PFSK-1 (cell line): Measurements from ENCODE around the gene NRSN1.

Experiments used
- FOXP2 ChIP-seq: optimal IDR thresholded peaks from 2 replicates; pipeline ENCODE3; 2011; ENCODE audit warnings: borderline replicate concordance, control low read depth, inconsistent platforms; ENCODE audit not compliant: insufficient read depth; ENCODE audit errors: extremely low read length, extremely low read depth
- POLR2AphosphoS5 ChIP-seq: IDR thresholded peaks from 2 replicates; pipeline ENCODE4 v1.6.1; 2012; ENCODE audit warnings: low read depth, mild to moderate bottlenecking, control low read depth, low read length, moderate library complexity
- SIN3A ChIP-seq: IDR thresholded peaks from 2 replicates; pipeline ENCODE4 v1.6.1; 2012; ENCODE audit warnings: mild to moderate bottlenecking, low read length, moderate library complexity, borderline replicate concordance; ENCODE audit not compliant: insufficient read depth
- TAF1 ChIP-seq: IDR thresholded peaks from 2 replicates; pipeline ENCODE4 v1.6.1; 2012; ENCODE audit warnings: low read length, control low read depth, borderline replicate concordance; ENCODE audit not compliant: insufficient read depth
- TF ChIP-seq, protein P1 (sequence below), 2 experiments: IDR thresholded peaks; 2 replicates each; pipeline versions ENCODE4 v1.6.1 to v1.8.0; 2011 to 2012; ENCODE audit warnings: low read depth in 2 of 2, low read length in 2 of 2, control low read depth in 1 of 2, inconsistent platforms in 1 of 2, mild to moderate bottlenecking in 1 of 2, moderate library complexity in 1 of 2; ENCODE audit not compliant: insufficient read depth in 1 of 2

The NRSN1 gene

DNA sequence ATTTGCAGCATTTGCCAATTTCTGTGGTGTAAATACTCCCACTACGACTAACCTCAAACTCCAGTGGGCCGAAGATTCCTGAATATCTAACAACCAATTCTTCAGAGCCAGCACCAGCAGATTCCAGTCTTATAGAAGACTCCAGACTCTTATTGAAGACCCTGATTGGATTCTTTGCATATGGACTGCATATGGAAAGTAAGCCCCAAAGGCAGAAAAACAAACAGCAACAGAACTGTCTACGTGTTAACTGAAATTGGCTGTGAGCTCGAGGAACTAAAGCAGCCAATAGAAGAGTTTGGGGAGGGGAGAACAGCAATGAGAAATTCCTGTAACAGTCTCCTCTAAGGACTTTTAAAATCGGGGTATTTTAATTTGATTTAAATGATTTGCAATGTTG is 19.7 kb upstream of the NRSN1 start:
- no peak for TF ChIP-seq TAF1
- TF ChIP-seq, protein P1, sequence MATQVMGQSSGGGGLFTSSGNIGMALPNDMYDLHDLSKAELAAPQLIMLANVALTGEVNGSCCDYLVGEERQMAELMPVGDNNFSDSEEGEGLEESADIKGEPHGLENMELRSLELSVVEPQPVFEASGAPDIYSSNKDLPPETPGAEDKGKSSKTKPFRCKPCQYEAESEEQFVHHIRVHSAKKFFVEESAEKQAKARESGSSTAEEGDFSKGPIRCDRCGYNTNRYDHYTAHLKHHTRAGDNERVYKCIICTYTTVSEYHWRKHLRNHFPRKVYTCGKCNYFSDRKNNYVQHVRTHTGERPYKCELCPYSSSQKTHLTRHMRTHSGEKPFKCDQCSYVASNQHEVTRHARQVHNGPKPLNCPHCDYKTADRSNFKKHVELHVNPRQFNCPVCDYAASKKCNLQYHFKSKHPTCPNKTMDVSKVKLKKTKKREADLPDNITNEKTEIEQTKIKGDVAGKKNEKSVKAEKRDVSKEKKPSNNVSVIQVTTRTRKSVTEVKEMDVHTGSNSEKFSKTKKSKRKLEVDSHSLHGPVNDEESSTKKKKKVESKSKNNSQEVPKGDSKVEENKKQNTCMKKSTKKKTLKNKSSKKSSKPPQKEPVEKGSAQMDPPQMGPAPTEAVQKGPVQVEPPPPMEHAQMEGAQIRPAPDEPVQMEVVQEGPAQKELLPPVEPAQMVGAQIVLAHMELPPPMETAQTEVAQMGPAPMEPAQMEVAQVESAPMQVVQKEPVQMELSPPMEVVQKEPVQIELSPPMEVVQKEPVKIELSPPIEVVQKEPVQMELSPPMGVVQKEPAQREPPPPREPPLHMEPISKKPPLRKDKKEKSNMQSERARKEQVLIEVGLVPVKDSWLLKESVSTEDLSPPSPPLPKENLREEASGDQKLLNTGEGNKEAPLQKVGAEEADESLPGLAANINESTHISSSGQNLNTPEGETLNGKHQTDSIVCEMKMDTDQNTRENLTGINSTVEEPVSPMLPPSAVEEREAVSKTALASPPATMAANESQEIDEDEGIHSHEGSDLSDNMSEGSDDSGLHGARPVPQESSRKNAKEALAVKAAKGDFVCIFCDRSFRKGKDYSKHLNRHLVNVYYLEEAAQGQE (IDR thresholded peaks at IDR 0.05; ENCODE audit: insufficient read depth in 1 of 2, low read depth in 2 of 2, low read length in 2 of 2): no peak
- no peak for TF ChIP-seq SIN3A
- TF ChIP-seq POLR2AphosphoS5: no peak
- TF ChIP-seq FOXP2: no peak

DNA sequence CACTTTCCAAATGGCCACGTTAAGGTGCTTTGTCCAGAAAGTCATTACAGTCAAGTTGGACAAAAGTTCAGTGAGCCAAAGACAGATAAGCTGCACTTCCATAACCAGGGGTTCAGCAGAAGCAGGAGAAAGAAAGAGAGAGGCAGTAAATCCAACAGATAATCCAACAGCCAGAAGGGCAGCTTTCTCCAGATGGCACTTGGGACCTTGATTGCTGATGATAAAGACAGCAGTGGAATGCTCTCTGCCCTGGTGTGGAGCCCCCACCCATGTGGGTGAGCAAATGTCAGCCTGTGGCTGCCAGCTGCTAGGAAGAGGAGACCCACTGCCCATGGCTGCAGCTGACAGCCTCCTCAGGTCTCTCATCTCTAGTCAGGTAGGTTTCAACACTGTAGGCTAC is 18.7 kb upstream of the NRSN1 start:
- no peak for TF ChIP-seq SIN3A
- TF ChIP-seq, protein P1 (IDR thresholded peaks at IDR 0.05; ENCODE audit: insufficient read depth in 1 of 2, low read depth in 2 of 2, low read length in 2 of 2): no peak
- no peak for TF ChIP-seq POLR2AphosphoS5
- no peak for TF ChIP-seq TAF1
- no peak for TF ChIP-seq FOXP2

DNA sequence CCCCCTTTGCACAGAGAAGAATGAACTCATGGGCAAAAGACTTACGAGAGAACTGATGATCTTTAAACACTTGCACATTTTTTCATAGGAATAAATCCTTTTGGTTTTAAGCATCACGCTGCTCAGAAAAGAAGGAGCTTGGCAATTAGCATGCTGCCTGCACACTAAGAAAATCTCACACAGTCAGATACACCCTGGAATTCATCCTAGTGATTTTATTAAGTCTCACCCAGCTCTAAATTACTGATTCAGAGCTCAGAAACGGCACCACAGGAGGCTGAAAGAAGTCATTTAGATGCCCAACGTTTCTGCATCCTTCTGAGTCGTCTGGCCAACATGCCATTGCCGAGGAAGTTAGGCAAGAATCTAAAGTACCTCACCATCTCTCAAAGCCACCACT is 18.0 kb upstream of the NRSN1 start:
- TF ChIP-seq POLR2AphosphoS5: no peak
- TF ChIP-seq TAF1: no peak
- TF ChIP-seq FOXP2: no peak
- TF ChIP-seq, protein P1 (IDR thresholded peaks at IDR 0.05; ENCODE audit: insufficient read depth in 1 of 2, low read depth in 2 of 2, low read length in 2 of 2): no peak
- no peak for TF ChIP-seq SIN3A

DNA sequence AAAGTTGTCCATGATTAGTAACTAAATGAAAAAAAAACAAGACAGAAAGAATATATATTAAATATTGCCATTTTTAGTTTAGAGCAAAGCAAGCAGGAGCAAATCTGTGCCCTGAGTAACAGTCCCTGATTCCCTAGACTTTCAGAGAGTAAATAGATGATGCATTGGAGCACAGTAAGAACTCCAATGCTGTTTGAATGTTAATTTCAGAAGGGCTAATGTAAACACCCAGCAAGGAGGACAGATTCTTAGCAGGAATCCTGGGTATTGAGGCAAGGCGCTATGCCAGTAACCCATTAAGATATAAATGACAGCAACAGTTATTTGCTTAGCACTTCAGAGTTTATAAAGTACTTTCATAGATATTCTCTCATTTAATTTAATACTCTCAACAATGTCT is 15.6 kb upstream of the NRSN1 start:
- TF ChIP-seq TAF1: no peak
- TF ChIP-seq, protein P1 (IDR thresholded peaks at IDR 0.05; ENCODE audit: insufficient read depth in 1 of 2, low read depth in 2 of 2, low read length in 2 of 2): no peak
- no peak for TF ChIP-seq SIN3A
- no peak for TF ChIP-seq FOXP2

DNA sequence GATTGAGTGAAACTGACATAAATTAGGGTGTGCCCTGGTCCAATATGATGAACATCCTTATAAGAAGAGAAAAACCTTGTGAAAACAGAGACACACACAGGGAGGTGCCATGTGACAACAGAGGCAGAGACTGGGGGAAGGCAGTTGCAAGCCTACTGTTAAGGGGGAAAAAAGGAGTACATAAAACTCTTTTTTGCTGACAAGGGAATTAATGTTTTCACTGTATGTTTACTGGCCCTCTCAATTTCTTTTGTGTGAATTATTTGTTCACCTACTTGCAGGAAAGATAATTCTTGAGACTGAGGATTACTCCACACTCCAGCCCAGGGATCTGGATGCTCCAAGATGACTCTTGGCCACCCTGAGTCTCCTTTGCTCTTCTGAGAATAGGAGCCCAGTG is 12.1 kb upstream of the NRSN1 start:
- TF ChIP-seq FOXP2 (no peak), SIN3A (no peak), POLR2AphosphoS5 (no peak), TAF1 (no peak)
- TF ChIP-seq, protein P1 (IDR thresholded peaks at IDR 0.05; ENCODE audit: insufficient read depth in 1 of 2, low read depth in 2 of 2, low read length in 2 of 2): no peak
